Inflammatory macrophage (primary cell): ENCODE measurements around the gene NCKAP1.
"Not testable (repeated sequence)": the region's sequence is repeated elsewhere in the genome, so short reads cannot be mapped to it uniquely, and the experiment has no call there.

Experiments used
- DNase-seq, 2 donors: peaks; one replicate each; pipeline ENCODE4 v3.0.0-alpha.2; 2020 to 2022

Gene NCKAP1

DNA sequence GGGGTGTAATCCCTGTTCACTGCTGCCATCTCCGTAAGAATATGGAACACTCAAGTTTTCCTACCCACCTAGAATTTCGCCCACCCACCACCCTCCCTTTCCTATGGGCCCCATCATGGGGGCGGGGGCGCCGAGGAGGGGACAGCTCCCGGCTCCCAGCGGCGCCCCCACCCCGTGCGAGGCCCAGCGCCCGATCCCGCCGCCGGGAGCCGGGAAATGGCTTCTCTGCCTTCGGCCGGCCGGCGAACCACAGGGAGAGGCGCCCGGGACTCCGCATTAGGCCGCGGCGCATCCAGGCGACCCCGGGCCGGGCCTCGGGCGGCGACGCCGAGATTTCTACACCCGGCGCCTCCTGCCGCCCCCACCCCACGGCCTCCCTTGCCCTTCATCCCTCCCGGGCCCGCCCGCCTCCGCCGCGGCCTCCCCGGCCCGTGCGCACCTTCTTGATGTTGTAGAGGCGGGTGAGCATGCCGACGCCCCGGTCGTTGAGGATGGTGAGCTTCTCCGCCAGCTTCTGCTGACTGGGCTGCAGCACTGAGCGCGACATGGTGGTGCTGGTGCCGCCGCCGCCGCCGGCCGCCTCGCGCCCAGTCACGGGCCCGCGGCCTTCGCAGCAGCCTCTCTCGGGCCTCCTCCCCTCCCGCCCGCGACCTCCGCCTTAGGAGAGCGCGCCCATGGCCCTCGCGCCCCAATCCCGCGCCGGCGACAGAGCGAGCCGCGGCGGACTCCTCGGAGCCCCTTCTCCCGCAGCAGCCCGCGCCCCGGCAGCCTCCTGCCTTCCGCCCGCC is 510 bp downstream of the NCKAP1 start:
- peak in 1 of 2 donors; percentile 8 for DNase-seq

DNA sequence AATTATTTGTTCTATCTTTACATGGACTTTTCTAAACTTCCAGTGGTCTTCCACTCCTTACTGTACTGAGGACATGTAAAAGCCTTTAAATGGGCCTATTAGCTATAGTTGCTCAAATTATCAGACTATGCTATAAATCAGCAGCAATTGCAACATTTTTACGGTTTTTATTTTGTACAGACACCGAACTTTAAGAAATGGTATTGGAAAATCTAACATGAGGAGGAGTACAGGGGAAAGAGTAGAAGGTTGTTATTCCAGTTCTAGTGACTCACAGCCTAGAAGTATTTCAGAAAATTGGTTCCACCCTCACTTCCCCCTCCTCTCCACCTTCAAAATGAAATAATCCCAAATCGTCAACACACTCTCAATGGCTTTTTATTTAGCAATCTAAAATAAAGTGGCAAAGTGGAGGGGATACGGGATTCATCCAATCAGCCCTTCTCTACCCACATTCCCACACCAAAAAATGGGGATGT is 1.1 kb downstream of the NCKAP1 start:
- DNase-seq = no peak

DNA sequence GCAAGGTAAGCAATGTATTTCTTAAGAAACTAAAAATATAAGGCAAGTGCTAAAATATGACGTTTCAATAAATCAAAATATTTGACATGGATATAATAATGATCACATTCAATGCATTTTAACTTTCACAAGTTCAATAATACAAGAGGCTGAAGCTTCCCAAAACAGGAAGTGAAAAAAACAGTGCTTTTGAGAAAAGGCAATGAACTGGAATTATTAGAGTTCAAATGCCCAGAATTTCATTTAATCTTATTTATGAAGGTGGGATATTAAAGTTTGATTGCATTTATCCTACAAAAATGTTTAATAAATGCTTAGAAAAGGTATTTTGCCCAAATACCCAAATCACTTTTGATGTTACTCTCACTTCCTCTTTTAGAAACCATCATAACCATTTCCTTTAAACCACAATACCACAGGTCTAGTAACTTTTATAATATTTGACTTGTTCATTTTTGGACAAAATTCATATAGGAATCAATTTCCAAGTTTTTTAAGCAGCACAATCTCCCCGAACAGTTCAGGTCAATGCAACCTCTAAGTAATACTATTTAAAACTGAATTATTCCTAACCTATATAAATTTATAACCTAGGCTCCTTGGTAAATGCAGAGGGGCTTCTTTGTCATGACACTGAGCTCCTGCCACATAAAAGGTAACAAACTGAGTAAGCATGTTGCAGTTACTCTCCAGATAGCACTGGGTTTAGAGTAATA is 2.1 kb downstream of the NCKAP1 start:
- peak in 1 of 2 donors; percentile 22 for DNase-seq

DNA sequence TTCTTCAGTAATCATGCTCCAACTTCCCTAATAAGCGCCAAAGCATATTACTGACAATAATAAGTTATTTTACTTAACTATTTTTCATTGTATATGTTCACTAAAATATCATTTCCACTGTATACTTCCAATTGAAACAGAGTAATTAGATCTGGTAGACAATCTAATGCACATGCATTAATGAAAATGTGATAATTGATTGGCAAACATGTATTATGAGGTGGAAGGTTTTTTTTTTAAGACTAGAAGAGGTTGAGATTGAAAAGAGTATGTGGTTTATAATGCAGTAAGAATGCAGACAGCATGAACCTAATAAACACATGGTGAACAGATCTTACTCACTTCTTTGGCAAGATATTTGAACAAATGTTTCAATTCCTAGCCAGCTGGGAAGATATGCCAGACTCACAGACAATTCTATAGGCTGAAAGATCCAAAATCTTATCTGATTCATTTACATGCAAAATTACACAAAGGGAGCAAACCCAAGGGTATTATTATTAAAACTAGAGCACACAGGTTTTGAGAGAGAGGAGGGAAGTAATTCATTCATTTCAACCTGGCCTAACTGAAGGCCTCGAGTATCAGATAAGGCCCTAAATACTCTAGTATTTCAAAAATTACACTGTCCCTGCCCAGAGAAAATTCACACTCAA is 2.8 kb downstream of the NCKAP1 start:
- DNase-seq = no peak

DNA sequence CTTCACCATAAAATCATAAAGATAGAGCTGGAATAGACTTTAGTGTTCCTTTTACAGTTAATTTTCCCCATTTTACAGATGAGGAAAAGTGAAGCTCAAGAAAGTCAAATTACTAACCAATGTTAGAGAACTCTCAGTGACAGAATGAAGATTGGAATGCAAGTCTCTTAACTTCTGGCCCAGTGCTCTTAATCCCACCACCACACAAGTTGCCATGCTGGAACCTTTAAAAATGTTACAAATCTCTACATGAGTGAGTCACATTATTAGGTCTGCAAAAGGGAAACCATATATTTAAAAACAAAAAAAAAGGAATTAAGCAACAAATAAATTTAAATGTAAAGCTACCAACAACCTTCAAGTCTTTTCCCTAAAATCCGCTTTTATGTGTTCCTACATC is 3.5 kb downstream of the NCKAP1 start:
- DNase-seq = no peak

DNA sequence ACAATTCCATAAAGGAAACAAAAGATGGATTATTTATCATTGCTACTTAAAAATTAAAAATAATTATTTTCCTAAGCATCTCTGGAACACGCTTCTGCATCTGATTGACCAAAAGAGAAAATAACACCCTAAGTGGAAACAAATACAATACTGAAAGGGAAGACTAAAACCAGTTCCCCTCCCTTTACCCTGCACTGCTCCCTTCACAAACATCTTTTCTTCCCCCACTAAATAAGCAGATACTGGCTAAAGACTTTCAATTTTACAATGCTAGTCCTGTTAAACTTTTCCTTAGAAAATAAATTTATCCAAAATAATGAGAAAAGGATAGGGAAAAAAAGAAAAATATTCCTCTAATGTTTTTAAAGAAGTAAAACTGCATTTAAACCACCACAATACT is 4.3 kb downstream of the NCKAP1 start:
- DNase-seq = no peak

DNA sequence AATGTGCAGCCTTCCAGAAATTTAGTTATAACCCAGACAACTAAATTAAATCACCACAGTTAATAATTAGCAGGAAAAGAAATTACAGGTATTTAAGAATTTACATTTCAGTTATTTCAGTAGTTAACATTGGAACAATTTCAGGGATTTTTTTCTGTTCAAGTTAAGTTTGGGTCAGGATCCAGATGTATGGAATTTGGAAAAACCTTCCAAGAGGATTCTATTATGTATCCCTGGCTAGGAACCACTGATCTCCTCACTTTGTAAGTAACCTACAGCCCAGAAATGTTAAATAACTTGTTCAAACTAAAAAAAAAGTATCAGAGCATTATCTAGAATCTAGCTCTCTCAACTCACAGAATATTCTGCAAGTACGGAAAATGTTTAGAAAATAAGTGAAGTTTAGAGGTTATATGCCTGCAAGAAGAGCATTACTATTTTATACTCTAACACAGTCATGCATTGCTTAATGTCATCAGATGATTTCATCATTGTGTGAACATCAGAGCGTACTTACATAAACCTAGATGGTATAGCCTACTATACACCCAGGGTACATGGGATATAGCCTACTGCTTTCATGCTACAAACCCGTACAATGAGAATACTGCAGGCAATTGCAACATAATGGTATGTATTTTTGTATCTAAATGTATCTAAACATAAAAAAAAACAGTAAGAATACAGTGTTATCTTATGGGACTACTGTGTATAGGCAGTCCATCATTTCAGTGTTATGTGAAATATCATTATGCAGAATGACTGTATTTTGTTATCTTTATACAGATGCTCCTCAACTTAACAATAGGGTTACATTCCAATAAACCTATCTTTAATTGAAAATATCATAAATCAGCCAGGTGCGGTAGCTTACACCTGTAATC is 6.1 kb downstream of the NCKAP1 start:
- peak; percentile 14 to 48 for DNase-seq

DNA sequence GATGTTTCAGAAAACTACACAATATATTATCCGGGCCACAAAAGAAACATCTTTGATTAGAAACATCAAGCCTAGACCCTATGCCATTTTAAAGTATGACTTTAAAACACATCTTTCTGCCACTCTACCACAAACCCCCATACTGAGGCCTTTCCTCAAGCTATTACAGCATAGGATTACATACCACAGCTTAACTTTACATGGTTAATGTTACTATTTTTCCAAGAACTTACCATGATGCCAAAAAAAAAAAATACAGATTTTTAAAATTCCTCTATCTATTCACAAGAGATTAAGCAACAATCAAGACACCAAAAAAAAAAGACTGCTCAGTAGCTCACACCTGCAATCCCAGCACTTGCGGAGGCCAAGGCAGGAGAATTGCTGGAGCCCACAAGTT is 9.0 kb downstream of the NCKAP1 start:
- DNase-seq = no peak

DNA sequence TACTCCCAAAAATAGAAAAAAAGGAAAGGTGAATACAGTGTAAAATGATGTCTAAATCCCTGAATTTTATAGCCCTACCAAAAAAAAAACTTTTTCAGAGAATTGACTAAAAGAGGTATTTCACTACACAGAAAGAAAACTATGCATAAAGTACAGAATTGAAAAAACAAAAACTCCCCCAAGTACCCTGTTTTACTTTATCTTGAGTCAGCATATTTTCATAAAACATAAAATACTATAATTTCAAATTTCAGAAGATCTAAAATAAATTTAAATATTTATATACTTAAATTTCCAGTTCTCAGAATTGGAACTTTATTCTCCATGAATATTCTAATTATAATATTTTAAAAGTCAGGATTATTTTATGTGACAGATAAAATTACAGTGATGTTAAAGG is 10.1 kb downstream of the NCKAP1 start:
- DNase-seq = no peak

DNA sequence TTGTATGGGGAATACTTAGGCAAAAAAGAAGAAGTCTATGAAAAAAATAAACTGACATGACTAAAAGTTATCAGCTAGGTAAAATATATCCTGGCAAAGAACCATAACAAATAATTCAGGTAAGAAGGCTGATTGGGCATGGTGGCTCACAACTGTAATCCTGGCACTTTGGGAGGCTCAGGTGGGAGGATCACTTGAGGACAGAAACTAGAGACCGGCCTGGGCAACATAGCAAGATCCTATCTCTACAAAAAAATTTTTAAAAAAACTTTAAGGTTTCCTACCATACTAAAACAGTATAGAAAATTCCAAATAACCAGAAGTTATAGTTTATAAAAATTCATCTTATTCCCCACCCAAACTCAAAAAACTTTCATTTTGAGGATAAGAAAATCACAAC is 10.8 kb downstream of the NCKAP1 start:
- DNase-seq = no peak

DNA sequence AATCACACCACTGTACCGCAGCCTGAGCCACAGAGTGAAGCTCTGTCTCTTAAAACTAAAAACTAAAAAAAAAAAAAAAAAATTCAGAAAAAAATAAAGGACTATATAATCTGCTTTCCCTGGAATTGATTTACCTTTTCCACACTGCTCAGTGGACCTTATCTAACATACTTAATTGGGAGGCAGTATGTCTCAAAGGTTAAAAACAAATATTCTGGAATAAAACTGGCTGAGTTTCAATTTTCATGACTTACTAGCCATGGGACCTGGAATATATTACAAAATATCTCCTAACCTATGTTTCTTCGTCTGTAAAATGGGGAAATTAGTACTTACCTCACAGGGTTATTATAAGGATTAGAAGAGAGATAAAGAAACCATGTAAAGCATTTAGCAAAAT is 11.8 kb downstream of the NCKAP1 start:
- no peak for DNase-seq

DNA sequence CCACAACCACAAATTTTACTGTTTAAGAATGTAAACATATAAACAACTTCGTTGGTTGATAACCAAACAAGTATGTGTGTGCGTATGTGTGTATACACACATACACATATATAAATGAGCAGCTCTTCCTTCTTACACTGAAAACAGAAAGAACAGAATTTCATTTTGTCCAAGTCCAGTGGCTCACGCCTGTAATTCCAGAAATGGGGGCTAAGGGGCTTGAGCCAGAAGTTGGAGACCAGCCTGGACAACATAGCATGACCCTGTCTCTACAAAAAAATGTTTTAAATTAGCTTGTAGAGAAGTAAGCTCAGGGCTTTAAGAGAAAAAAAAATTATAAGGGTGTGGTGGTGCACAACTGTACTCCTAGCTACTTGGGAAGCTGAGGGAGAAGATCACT is 12.3 kb downstream of the NCKAP1 start:
- DNase-seq = no peak

DNA sequence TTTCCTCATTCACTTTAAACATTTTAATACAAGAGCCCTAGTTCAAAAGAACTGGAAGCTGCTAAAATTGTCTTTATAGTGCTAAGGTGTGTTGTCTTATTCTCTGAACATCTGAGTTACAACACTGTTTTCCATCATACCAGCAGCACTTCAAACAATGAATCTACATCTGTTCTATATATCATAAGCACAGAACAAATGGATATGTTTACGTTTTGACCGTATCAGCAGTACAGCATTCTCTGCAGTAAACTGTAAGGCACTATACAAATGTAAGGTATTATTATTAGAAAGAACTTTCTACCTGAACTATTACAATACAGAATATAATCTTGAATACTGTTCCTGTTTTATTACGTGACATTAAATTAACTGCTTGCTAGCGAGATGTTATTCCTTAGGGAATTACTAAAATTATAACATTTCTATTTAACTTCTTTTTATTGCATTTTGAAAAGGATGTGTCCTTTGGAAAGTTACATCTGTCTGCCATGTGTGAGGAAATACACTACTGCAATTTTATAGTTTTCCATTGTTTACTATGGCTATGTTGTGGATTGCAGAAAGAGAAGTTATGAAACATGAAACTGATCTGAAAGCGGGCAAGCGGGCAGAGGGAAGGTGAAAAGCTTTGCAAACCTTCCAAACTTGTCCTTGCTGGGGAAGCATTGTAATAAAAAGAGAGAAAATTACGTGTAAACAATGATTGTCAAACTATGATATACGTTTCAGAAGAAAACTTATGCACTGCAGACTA is 13.7 kb downstream of the NCKAP1 start:
- no peak for DNase-seq

DNA sequence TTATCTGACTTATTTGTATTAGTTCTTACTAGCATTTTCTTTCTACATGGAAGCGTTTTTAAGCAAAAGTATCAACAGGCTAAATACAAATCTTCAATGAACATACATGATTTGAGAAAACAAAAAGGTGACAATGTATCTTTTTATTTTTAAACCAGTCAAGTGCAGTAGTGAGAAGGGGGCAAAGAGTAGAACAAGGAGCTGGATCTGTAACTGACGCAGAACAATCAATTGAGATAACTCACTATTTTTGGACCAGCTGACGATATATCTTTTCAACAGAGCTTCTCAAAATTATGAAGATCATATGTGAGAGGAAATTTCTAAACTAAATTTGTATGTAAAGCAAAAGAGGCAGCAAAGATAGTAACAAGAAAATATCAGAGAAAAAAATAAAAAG is 15.5 kb downstream of the NCKAP1 start:
- no peak for DNase-seq

DNA sequence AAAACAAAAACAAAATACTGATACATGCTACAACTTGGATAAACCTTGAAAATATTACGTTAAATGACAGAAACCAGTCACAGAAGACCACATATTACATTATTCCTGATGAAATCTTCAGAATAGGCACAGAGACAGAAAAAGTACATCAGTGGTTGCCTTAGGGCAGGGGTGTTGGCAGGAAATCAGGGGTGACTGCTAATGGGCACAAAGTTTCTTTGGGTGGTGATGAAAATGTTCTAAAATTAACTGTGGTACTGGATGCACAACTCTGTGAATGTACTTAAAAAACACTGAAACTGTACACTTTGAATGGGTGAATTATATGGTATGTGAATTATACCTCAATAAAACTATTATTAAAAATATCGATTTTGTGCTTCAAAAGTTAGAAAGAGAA is 16.6 kb downstream of the NCKAP1 start:
- no peak for DNase-seq

DNA sequence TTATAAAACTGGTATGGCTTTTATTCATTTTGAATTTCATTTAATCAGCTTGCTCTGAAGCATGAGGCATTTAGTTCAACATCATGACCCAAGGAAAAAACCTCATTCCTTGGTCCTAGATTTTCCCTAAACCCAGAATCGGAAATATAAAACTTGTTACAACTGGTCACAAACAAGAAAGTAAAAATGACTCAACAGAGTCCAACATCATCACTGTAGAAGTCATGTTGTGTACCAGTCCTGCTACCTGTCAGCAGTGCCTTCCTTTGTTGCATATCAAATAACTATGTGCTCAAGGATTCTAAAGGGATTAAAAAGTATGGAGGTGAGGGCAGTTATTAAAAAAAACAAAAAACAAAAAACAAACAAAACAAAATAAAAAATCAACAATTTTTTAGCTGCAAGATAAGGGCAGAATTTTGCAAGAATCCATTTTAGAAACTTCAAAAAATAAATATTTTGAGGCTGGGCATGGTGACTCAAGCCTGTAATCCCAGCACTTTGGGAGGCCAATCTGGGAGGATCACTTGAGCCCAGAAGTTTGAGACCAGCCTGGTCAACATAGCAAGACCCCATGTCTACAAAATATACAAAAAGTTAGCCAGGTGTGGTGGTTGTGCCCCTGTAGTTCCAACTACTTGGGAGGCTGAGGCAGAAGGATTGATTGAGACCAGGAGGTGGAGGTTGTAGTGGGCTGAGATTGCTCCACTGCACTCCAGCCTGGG is 18.4 kb downstream of the NCKAP1 start:
- DNase-seq = no peak

DNA sequence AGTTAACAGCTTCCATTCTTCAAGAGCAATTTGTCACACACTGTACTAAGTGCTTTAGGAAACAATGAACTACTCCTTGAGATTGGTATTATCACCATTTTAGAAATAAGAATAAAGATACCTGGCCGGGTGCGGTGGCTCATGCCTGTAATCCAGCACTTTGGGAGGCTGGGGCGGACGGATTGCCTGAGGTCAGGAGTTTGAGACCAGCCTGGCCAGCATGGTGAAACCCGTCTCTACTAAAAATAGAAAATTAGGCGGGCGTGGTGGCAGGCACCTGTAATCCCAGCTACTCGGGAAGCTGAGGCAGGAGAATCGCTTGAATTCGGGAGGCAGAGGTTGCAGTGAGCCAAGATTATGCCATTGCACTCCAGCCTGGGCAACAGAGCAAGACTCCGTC is 20.4 kb downstream of the NCKAP1 start:
- DNase-seq = not testable (repeated sequence)

DNA sequence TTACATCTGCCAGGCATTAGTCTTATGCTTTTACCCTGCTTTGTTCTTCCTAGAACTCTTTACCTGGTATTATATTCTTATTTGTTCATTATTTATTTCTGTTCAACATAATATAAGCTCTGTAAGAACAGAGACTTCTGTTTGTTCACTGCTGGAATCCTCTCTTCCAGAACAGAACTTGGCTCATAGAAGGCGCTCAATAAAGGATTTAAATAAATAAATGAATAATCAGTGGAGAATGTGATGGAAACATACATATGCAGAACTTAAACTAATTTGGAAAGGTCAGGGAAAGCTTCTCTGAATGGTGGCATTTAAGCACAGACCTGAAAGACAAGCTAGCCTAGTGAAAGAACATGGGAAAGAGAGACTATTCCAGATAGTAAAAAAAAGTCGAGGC is 24.3 kb downstream of the NCKAP1 start:
- DNase-seq = no peak

DNA sequence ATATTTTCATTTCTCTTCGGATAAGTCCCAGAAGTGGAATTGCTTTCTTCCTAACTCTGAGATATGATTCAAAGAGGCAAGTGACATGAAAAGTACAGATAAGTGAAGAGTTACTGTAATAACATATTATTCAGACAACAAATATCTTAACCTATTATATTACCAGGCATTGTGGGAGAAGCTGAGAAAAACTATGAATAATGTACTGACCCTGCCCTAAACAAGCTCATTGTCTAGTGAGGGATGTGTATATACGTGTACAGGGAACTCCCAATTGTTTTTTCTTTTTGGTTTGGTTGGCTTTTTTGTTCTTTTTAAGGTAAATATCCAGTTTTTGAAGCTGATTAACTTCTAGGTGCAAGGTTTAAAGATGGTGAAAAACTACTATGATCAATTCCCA is 26.5 kb downstream of the NCKAP1 start:
- no peak for DNase-seq

DNA sequence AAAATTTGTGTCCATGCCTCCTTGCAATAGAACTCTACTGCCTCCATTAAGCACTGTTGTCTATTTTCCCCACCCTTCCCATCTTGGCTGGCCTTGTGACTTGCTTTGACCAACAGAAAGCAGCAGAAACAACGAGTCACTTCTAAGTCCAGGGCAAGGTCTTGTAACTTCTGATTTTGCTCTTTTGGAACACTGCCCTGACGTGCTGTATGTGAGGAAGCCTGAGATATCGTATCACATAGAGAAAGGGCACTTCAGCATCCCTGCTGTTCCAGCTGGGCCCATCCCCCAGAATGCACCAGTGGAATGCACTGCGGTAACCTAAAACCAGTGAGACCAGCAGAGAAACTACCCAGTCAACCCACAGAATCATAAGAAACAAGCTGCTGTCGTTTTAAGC is 28.1 kb downstream of the NCKAP1 start:
- DNase-seq = no peak

DNA sequence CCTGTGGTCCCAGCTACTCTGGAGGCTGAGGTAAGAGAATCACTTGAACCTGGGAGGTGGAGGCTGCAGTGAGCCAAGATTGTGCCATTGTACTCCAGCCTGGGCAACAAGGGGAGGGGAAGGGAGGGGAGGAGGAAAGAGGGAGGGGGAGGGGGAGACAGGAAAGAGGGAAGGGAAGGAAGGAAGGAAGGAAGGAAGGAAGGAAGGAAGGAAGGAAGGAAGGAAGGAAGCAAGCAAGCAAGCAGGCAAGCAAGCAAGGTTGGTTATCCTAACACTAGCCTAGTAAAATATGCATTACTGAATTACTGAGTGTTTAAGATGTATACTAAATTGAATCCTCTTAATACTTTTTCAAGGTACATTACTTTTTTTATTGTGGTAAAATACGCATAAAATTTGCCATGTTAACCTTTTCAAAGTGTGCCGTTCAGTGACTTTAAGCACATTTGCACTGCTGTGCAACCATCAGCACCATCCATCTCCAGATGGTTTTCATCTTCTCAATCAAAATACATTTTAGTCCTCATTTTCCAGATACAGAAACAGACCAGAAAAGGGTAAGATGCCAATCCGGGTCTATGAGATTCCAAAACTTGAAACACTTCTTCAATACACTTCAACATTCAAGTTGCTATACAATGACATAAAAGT is 28.9 kb downstream of the NCKAP1 start:
- no peak for DNase-seq
